GM13977 (cell line): ENCODE results near the gene FSTL5.

Source experiments
- DNase-seq: peaks from one replicate; pipeline ENCODE4 v3.0.0; 2012; ENCODE audit warnings: low spot score
- CTCF ChIP-seq: IDR thresholded peaks from 2 replicates; pipeline ENCODE4 v1.5.1; 2012; ENCODE audit warnings: mild to moderate bottlenecking, control low read depth; ENCODE audit not compliant: insufficient read depth; ENCODE audit errors: extremely low read depth, missing control alignments
- in situ Hi-C: fragments of 300-500 bp; cut with MboI; formaldehyde crosslinking; loops from one replicate; pipeline ENCODE4 v1.12.0; 2022; ENCODE audit warnings: low sequenced_read_pairs, low pct_unique_long_range_greater_than_20kb, mixed read lengths, inconsistent platforms; ENCODE audit not compliant: unreplicated experiment

The FSTL5 gene

GRCh38 chr4:161538941-161539340, 624.9 kb downstream of the FSTL5 start:
- in situ Hi-C loops: no loop called here
- no peak for TF ChIP-seq CTCF
- no peak for DNase-seq

GRCh38 chr4:161530710-161531109, 633.1 kb downstream of the FSTL5 start:
- no peak for DNase-seq
- in situ Hi-C loops: no loop called here
- TF ChIP-seq CTCF: no peak

- no peak for TF ChIP-seq CTCF
- in situ Hi-C loops: no loop called here
- DNase-seq: no peak
Measured at GRCh38 chr4:161525121-161525520, 638.7 kb downstream of the FSTL5 start.

- TF ChIP-seq CTCF: no peak
- DNase-seq: no peak
- in situ Hi-C loops: no loop called here
Measured at GRCh38 chr4:161522031-161522430, 641.8 kb downstream of the FSTL5 start.

GRCh38 chr4:161519611-161520010, 644.2 kb downstream of the FSTL5 start:
- DNase-seq: no peak
- in situ Hi-C loops: no loop called here

GRCh38 chr4:161517941-161518340, 645.9 kb downstream of the FSTL5 start:
- in situ Hi-C loops: no loop called here
- no peak for DNase-seq

More at GRCh38 chr4:161519611-161520010, 644.2 kb downstream of the FSTL5 start:
- TF ChIP-seq CTCF: no peak

More at GRCh38 chr4:161517941-161518340, 645.9 kb downstream of the FSTL5 start:
- no peak for TF ChIP-seq CTCF
